ENCODE data around the gene RFC5. TPM values are rescaled to one million over a fixed set of nuclear protein-coding genes. Genes with fewer than 3 reads are reported as not detected.

Gene RFC5
- total RNA-seq, 1 donor from 2014 or later = 5.8 TPM

GRCh38 chr12:118036672-118037411 is 20.3 kb downstream of the RFC5 start:
- Histone ChIP-seq H3K36me3 (ENCODE audit: insufficient read depth, low read length) (peaks cover 66% of the 10 kb centered on the region), H3K27me3 (ENCODE audit: insufficient read depth, low read length) (no peaks in the 10 kb centered on the region), H3K4me3 (ENCODE audit: insufficient read depth, low read depth, low read length) (no peak overlapping the region), H2AFZ (ENCODE audit: low read depth, low read length) (no peak overlapping the region), H3K9me3 (ENCODE audit: insufficient read depth, low read depth, low read length) (no peaks in the 10 kb centered on the region), H4K20me1 (ENCODE audit: insufficient read depth, low read length) (peaks cover 48% of the 10 kb centered on the region), H3K4me1 (ENCODE audit: insufficient read depth, low read length) (peaks cover 8% of the 10 kb centered on the region), H3K9ac (ENCODE audit: low read length) (no peak overlapping the region), H3K4me2 (ENCODE audit: low read length) (no peak overlapping the region), H3K79me2 (ENCODE audit: insufficient read depth, low read length) (peaks cover 13% of the 10 kb centered on the region), H3K27ac (ENCODE audit: low read depth, low read length) (no peak overlapping the region)
- TF ChIP-seq EZH2 (IDR thresholded peaks at IDR 0.05; ENCODE audit: insufficient read depth, low read length) (no peak), CTCF (IDR thresholded peaks at IDR 0.05; ENCODE audit: insufficient read depth, low read depth, low read length) (no peak)
- Mint-ChIP-seq H3K27ac (ENCODE audit: unreplicated experiment) (no peak overlapping the region), H3K4me3 (ENCODE audit: unreplicated experiment) (no peak overlapping the region), H3K27me3 (ENCODE audit: low read depth, unreplicated experiment) (no peaks in the 10 kb centered on the region), H3K36me3 (ENCODE audit: low read depth, unreplicated experiment) (peaks cover 12% of the 10 kb centered on the region), H3K4me1 (ENCODE audit: low read depth, unreplicated experiment) (peaks cover 4% of the 10 kb centered on the region), H3K9me3 (ENCODE audit: unreplicated experiment) (no peaks in the 10 kb centered on the region)
- FAIRE-seq = no peak
- no peak for DNase-seq (ENCODE audit: low read depth)

DNA sequence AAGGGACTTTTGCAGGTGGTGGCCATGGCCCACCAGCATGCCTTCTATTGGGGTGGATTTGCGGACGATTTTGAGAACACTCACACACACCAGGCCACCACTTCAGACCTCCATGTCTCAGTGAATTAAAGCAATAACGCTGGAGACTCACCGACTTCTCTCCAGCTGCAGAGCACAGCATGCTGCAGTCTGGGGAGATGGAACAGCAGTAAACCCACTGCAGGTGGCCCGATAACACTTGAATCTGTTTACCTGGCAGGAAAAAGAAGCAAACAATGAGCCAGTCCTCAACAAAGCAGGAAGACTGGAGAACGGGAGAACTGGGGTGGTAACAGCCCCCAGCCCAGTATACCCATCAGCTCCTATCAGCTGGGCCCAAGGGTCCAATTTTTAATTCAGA is 21.6 kb downstream of the RFC5 start:
- H3K4me2 ChIP-seq (ENCODE audit: low read length) = no peak overlapping the region
- H3K9ac ChIP-seq (ENCODE audit: low read length) = no peak overlapping the region
- H3K27ac Mint-ChIP-seq (ENCODE audit: unreplicated experiment) = no peak overlapping the region
- no peak overlapping the region for H3K4me3 ChIP-seq (ENCODE audit: insufficient read depth, low read depth, low read length)
- no peak overlapping the region for H2AFZ ChIP-seq (ENCODE audit: low read depth, low read length)
- H3K27me3 Mint-ChIP-seq (ENCODE audit: low read depth, unreplicated experiment) = no peaks in the 10 kb centered on the region
- peaks cover 16% of the 10 kb centered on the region for H3K36me3 Mint-ChIP-seq (ENCODE audit: low read depth, unreplicated experiment)
- peaks cover 61% of the 10 kb centered on the region for H3K36me3 ChIP-seq (ENCODE audit: insufficient read depth, low read length)
- no peak for FAIRE-seq
- no peaks in the 10 kb centered on the region for H3K27me3 ChIP-seq (ENCODE audit: insufficient read depth, low read length)
- H4K20me1 ChIP-seq (ENCODE audit: insufficient read depth, low read length) = peaks cover 46% of the 10 kb centered on the region
- no peak overlapping the region for H3K4me3 Mint-ChIP-seq (ENCODE audit: unreplicated experiment)
- H3K9me3 Mint-ChIP-seq (ENCODE audit: unreplicated experiment) = no peaks in the 10 kb centered on the region
- TF ChIP-seq CTCF (IDR thresholded peaks at IDR 0.05; ENCODE audit: insufficient read depth, low read depth, low read length) (no peak), EZH2 (IDR thresholded peaks at IDR 0.05; ENCODE audit: insufficient read depth, low read length) (no peak)
- no peak overlapping the region for H3K27ac ChIP-seq (ENCODE audit: low read depth, low read length)
- no peak for DNase-seq (ENCODE audit: low read depth)
- no peaks in the 10 kb centered on the region for H3K9me3 ChIP-seq (ENCODE audit: insufficient read depth, low read depth, low read length)
- H3K4me1 ChIP-seq (ENCODE audit: insufficient read depth, low read length) = peaks cover 8% of the 10 kb centered on the region
- peaks cover 4% of the 10 kb centered on the region for H3K4me1 Mint-ChIP-seq (ENCODE audit: low read depth, unreplicated experiment)
- peaks cover 11% of the 10 kb centered on the region for H3K79me2 ChIP-seq (ENCODE audit: insufficient read depth, low read length)

DNA sequence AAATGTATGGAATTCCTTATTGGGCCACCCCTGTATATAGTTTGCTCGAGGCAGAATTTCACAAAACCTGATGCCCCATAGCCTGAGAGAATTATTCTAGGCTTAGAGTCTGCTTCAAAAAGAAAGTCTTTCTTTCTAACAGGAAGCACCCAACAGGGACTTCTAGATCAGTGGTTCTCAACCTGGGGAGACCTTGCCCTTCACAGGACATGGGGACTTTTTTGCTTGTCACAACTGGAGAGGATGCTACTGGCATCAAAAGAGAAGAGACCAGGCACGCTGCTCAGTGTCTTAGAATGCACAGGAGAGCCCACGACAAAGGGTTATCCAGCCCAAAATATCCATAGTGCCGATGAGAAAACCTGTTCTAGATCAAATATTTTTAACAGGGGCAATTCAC is 25.6 kb downstream of the RFC5 start:
- TF ChIP-seq CTCF (IDR thresholded peaks at IDR 0.05; ENCODE audit: insufficient read depth, low read depth, low read length) = no peak
- TF ChIP-seq EZH2 (IDR thresholded peaks at IDR 0.05; ENCODE audit: insufficient read depth, low read length) = no peak
- Histone ChIP-seq H3K9ac (ENCODE audit: low read length) (no peak overlapping the region), H3K27me3 (ENCODE audit: insufficient read depth, low read length) (no peaks in the 10 kb centered on the region), H3K79me2 (ENCODE audit: insufficient read depth, low read length) (peaks cover 34% of the 10 kb centered on the region), H3K4me3 (ENCODE audit: insufficient read depth, low read depth, low read length) (no peak overlapping the region), H3K36me3 (ENCODE audit: insufficient read depth, low read length) (peaks cover 55% of the 10 kb centered on the region), H3K4me1 (ENCODE audit: insufficient read depth, low read length) (no peaks in the 10 kb centered on the region), H3K9me3 (ENCODE audit: insufficient read depth, low read depth, low read length) (no peaks in the 10 kb centered on the region), H3K4me2 (ENCODE audit: low read length) (no peak overlapping the region), H4K20me1 (ENCODE audit: insufficient read depth, low read length) (peaks cover 46% of the 10 kb centered on the region), H3K27ac (ENCODE audit: low read depth, low read length) (no peak overlapping the region), H2AFZ (ENCODE audit: low read depth, low read length) (no peak overlapping the region)
- FAIRE-seq (no peak), DNase-seq (ENCODE audit: low read depth) (no peak)
- H3K36me3 Mint-ChIP-seq (ENCODE audit: low read depth, unreplicated experiment) = peaks cover 16% of the 10 kb centered on the region
- peaks cover 4% of the 10 kb centered on the region for H3K4me1 Mint-ChIP-seq (ENCODE audit: low read depth, unreplicated experiment)
- no peak overlapping the region for H3K4me3 Mint-ChIP-seq (ENCODE audit: unreplicated experiment)
- no peaks in the 10 kb centered on the region for H3K9me3 Mint-ChIP-seq (ENCODE audit: unreplicated experiment)
- no peak overlapping the region for H3K27ac Mint-ChIP-seq (ENCODE audit: unreplicated experiment)
- H3K27me3 Mint-ChIP-seq (ENCODE audit: low read depth, unreplicated experiment) = no peaks in the 10 kb centered on the region
